Measurements from ENCODE around the gene ZIC1. TPM values are rescaled to one million over a fixed set of nuclear protein-coding genes. Genes with fewer than 3 reads are reported as not detected.

Gene ZIC1
- total RNA-seq, 1 experiment from 2014 or later = 0.36 TPM

- POLR2A ChIA-PET = no interaction called here
- BruUV-seq (replicated peaks) = no TSS peak
- no peaks in the 10 kb centered on the region; the same call in none of the 2 replicates for H3K27me3 ChIP-seq (ENCODE audit: control insufficient read depth, insufficient read depth, low read length)
- DNase-seq (ENCODE audit: low read depth, low spot score) = no peak
- no peak for TF ChIP-seq CTCF (IDR thresholded peaks at IDR 0.05)
- TF ChIP-seq TCF7L2 (IDR thresholded peaks at IDR 0.05; ENCODE audit: low read depth, low read length) = no peak
- TF ChIP-seq POLR2AphosphoS5 (IDR thresholded peaks at IDR 0.05; ENCODE audit: low read depth, low read length) = no peak
- TF ChIP-seq REST (IDR thresholded peaks at IDR 0.05; ENCODE audit: insufficient read depth in 1 of 2, low read depth in 2 of 2, low read length in 1 of 2) = no peak
- TF ChIP-seq SIN3A (IDR thresholded peaks at IDR 0.05; ENCODE audit: borderline replicate concordance, insufficient read depth, low read depth, low read length) = no peak
- H3K4me3 ChIP-seq (ENCODE audit: low read depth in 2 of 2, low read length in 2 of 2) = no peak overlapping the region
- in situ Hi-C loops (cut with HindIII; ENCODE audit: low pct_unique_long_range_greater_than_20kb, low sequenced_read_pairs) (no loop called here), intact Hi-C loops (cut with micrococcal nuclease; ENCODE audit: unreplicated experiment) (no loop called here)
- no peaks in the 10 kb centered on the region for H3K4me1 ChIP-seq (ENCODE audit: control insufficient read depth, insufficient read depth, low read length)
- H3K9me3 ChIP-seq (ENCODE audit: control insufficient read depth, insufficient read depth, low read depth, low read length) = no peaks in the 10 kb centered on the region
- H3K36me3 ChIP-seq (ENCODE audit: control insufficient read depth, insufficient read depth, low read length) = no peaks in the 10 kb centered on the region
- no peak for ATAC-seq
- H3K27ac ChIP-seq (ENCODE audit: low read length) = no peak overlapping the region
- CTCF ChIA-PET = no interaction called here
Observed at GRCh38 chr3:147420353-147421183, 11.4 kb downstream of the ZIC1 start.

- ChIA-PET CTCF (no interaction called here), POLR2A (no interaction called here)
- no TSS peak for BruUV-seq (replicated peaks)
- Histone ChIP-seq H3K27me3 (ENCODE audit: control insufficient read depth, insufficient read depth, low read length) (no peaks in the 10 kb centered on the region; the same call in none of the 2 replicates), H3K4me1 (ENCODE audit: control insufficient read depth, insufficient read depth, low read length) (no peaks in the 10 kb centered on the region), H3K9me3 (ENCODE audit: control insufficient read depth, insufficient read depth, low read depth, low read length) (no peaks in the 10 kb centered on the region), H3K4me3 (ENCODE audit: low read depth in 2 of 2, low read length in 2 of 2) (no peak overlapping the region), H3K36me3 (ENCODE audit: control insufficient read depth, insufficient read depth, low read length) (no peaks in the 10 kb centered on the region), H3K27ac (ENCODE audit: low read length) (no peak overlapping the region)
- ATAC-seq = no peak
- no peak for DNase-seq (ENCODE audit: low read depth, low spot score)
- intact Hi-C loops (cut with micrococcal nuclease; ENCODE audit: unreplicated experiment) = no loop called here
- in situ Hi-C loops (cut with HindIII; ENCODE audit: low pct_unique_long_range_greater_than_20kb, low sequenced_read_pairs) = no loop called here
- TF ChIP-seq POLR2AphosphoS5 (IDR thresholded peaks at IDR 0.05; ENCODE audit: low read depth, low read length) (no peak), REST (IDR thresholded peaks at IDR 0.05; ENCODE audit: insufficient read depth in 1 of 2, low read depth in 2 of 2, low read length in 1 of 2) (no peak), TCF7L2 (IDR thresholded peaks at IDR 0.05; ENCODE audit: low read depth, low read length) (no peak), CTCF (IDR thresholded peaks at IDR 0.05) (no peak), SIN3A (IDR thresholded peaks at IDR 0.05; ENCODE audit: borderline replicate concordance, insufficient read depth, low read depth, low read length) (no peak)
Observed at GRCh38 chr3:147421184-147421912, 12.2 kb downstream of the ZIC1 start.
